IMR-90 (cell line): ENCODE measurements around the gene CARD19. TPM values are rescaled to one million over a fixed set of nuclear protein-coding genes. Genes with fewer than 3 reads are reported as not detected.

Experiments used
- ATAC-seq: fragments of 200-7000 bp; cut with Tn5 transposase; 2 replicates; pipeline ENCODE4 v1.9.1; 2020; ENCODE audit warnings: low read depth, mild to moderate bottlenecking, moderate library complexity
- BruUV-seq: library from RNA; stranded (reverse); fragments of 400-500 nt; replicated peaks from 2 replicates; lab custom pipeline; 2021; lab: Mats Ljungman, UMichigan
- CTCF ChIA-PET: fragments of 300-600 bp; formaldehyde crosslinking; extraction: SDS; loops from one replicate; lab custom pipeline; 2021; ENCODE audit warnings: antibody characterized with exemption; lab: Yijun Ruan, JAX
- POLR2A ChIA-PET: fragments of 300-600 bp; sonication (Branson Sonifier 250); formaldehyde crosslinking; loops from one replicate; lab custom pipeline; 2022; ENCODE audit warnings: antibody characterized with exemption; ENCODE audit not compliant: unreplicated experiment; lab: Charles Lee
- DNase-seq: peaks from one replicate; pipeline ENCODE4 v3.0.0; 2013
- H2AFZ ChIP-seq: replicated peaks from 2 replicates; pipeline ENCODE3; 2013; ENCODE audit warnings: low read length, mild to moderate bottlenecking; ENCODE audit not compliant: poor library complexity
- H2AK5ac ChIP-seq: 2 replicates; pipeline ENCODE4 v1.6.1; 2013; ENCODE audit warnings: low read depth, low read length, inconsistent platforms
- H2AK9ac ChIP-seq: replicated peaks from 2 replicates; pipeline ENCODE3; 2013; ENCODE audit warnings: mild to moderate bottlenecking, low read depth, low read length, moderate library complexity; ENCODE audit not compliant: poor library complexity
- H2BK120ac ChIP-seq: 2 replicates; pipeline ENCODE4 v1.6.1; 2013; ENCODE audit warnings: low read depth, low read length, inconsistent platforms
- H2BK15ac ChIP-seq: 3 replicates; pipeline ENCODE4 v1.6.1; 2013; ENCODE audit warnings: low read depth, low read length, inconsistent platforms
- H2BK20ac ChIP-seq: 2 replicates; pipeline ENCODE4 v1.6.1; 2013; ENCODE audit warnings: low read depth, mild to moderate bottlenecking, inconsistent platforms, low read length, moderate library complexity
- H2BK5ac ChIP-seq: 2 replicates; pipeline ENCODE4 v1.6.1; 2013; ENCODE audit warnings: mild to moderate bottlenecking, low read depth, low read length, inconsistent platforms; ENCODE audit not compliant: poor library complexity, severe bottlenecking
- H3K14ac ChIP-seq: replicated peaks from 2 replicates; pipeline ENCODE4 v1.6.1; 2013; ENCODE audit warnings: low read depth, low read length, inconsistent platforms
- H3K18ac ChIP-seq: 2 replicates; pipeline ENCODE4 v1.6.1; 2013; ENCODE audit warnings: low read depth, low read length, control low read depth
- H3K23ac ChIP-seq: 2 replicates; pipeline ENCODE4 v1.6.1; 2013; ENCODE audit warnings: low read depth, low read length, inconsistent platforms
- H3K27ac ChIP-seq: 2 replicates; pipeline ENCODE4 v1.5.1; 2013; ENCODE audit warnings: mild to moderate bottlenecking, control low read depth, low read length; ENCODE audit not compliant: insufficient read depth
- H3K27me3 ChIP-seq: 2 replicates; pipeline ENCODE4 v1.6.1; 2013; ENCODE audit warnings: low read length; ENCODE audit not compliant: control insufficient read depth, insufficient read depth
- H3K36me3 ChIP-seq: 2 replicates; pipeline ENCODE4 v1.6.1; 2013; ENCODE audit warnings: low read length, mixed read lengths; ENCODE audit not compliant: control insufficient read depth, insufficient read depth
- H3K4ac ChIP-seq: 2 replicates; pipeline ENCODE4 v1.6.1; 2013; ENCODE audit warnings: low read depth, low read length, inconsistent platforms
- H3K4me1 ChIP-seq: 2 replicates; pipeline ENCODE4 v1.6.1; 2013; ENCODE audit warnings: low read length, mixed read lengths; ENCODE audit not compliant: control insufficient read depth, insufficient read depth
- H3K4me2 ChIP-seq: 2 replicates; pipeline ENCODE4 v1.6.1; 2013; ENCODE audit warnings: low read depth, mild to moderate bottlenecking, control low read depth, low read length, moderate library complexity
- H3K4me3 ChIP-seq: 2 replicates; pipeline ENCODE4 v1.5.1; 2013; ENCODE audit warnings: low read depth, mild to moderate bottlenecking, control low read depth, low read length, moderate library complexity; ENCODE audit not compliant: insufficient read depth
- H3K56ac ChIP-seq: 2 replicates; pipeline ENCODE4 v1.6.1; 2013; ENCODE audit warnings: low read length, inconsistent platforms; ENCODE audit not compliant: insufficient read depth; ENCODE audit errors: extremely low read depth
- H3K79me1 ChIP-seq, 2 experiments: 2 replicates each; pipeline ENCODE4 v1.6.1; 2013; ENCODE audit warnings: low read length in 2 of 2, inconsistent platforms in 1 of 2, low read depth in 1 of 2
- H3K9ac ChIP-seq: 2 replicates; pipeline ENCODE4 v1.6.1; 2013; ENCODE audit warnings: low read depth, low read length, control low read depth
- H3K9me1 ChIP-seq: 2 replicates; pipeline ENCODE4 v1.6.1; 2013; ENCODE audit warnings: low read length, inconsistent platforms; ENCODE audit not compliant: insufficient read depth
- H3K9me3 ChIP-seq: 2 replicates; pipeline ENCODE4 v1.6.1; 2013; ENCODE audit warnings: low read length; ENCODE audit not compliant: control insufficient read depth, insufficient read depth
- H4K20me1 ChIP-seq: 2 replicates; pipeline ENCODE4 v1.6.1; 2013; ENCODE audit warnings: low read length, inconsistent platforms; ENCODE audit not compliant: insufficient read depth
- H4K5ac ChIP-seq: 2 replicates; pipeline ENCODE4 v1.6.1; 2013; ENCODE audit warnings: mild to moderate bottlenecking, low read depth, low read length, control low read depth
- H4K8ac ChIP-seq, 2 experiments: 2 replicates each; pipeline ENCODE4 v1.6.1; 2013; ENCODE audit warnings: low read depth in 2 of 2, low read length in 2 of 2, control low read depth in 1 of 2, inconsistent platforms in 1 of 2
- H4K91ac ChIP-seq: 2 replicates; pipeline ENCODE4 v1.6.1; 2013; ENCODE audit warnings: low read depth, low read length, inconsistent platforms; ENCODE audit not compliant: insufficient read depth
- BHLHE40 ChIP-seq: fragments of 150-350 bp; IDR thresholded peaks from 2 replicates; pipeline ENCODE4 v1.6.1; 2016; ENCODE audit warnings: mild to moderate bottlenecking, low read depth, low read length
- CEBPB ChIP-seq: IDR thresholded peaks from 2 replicates; pipeline ENCODE4 v1.6.1; 2012; ENCODE audit warnings: low read depth, low read length, improper control_type of control experiment
- CHD1 ChIP-seq: IDR thresholded peaks from 2 replicates; pipeline ENCODE4 v1.6.1; 2012; ENCODE audit warnings: low read depth, low read length, improper control_type of control experiment
- ELK1 ChIP-seq: fragments of 150-350 bp; IDR thresholded peaks from 2 replicates; pipeline ENCODE4 v1.6.1; 2016; ENCODE audit warnings: low read depth, mild to moderate bottlenecking, low read length, moderate library complexity, borderline replicate concordance
- FOS ChIP-seq: fragments of 150-350 bp; IDR thresholded peaks from 2 replicates; pipeline ENCODE4 v1.6.1; 2016; ENCODE audit warnings: low read depth, low read length
- MAFK ChIP-seq: IDR thresholded peaks from 2 replicates; pipeline ENCODE4 v1.6.1; 2012; ENCODE audit warnings: low read depth, low read length, improper control_type of control experiment
- NFE2L2 ChIP-seq: fragments of 150-350 bp; IDR thresholded peaks from 2 replicates; pipeline ENCODE4 v1.6.1; 2016; ENCODE audit warnings: low read depth, mild to moderate bottlenecking, low read length
- POLR2A ChIP-seq: IDR thresholded peaks from 2 replicates; pipeline ENCODE4 v1.6.1; 2012; ENCODE audit warnings: mild to moderate bottlenecking, low read depth, low read length
- RAD21 ChIP-seq: IDR thresholded peaks from 2 replicates; pipeline ENCODE4 v1.6.1; 2012; ENCODE audit warnings: low read length, improper control_type of control experiment
- RCOR1 ChIP-seq: IDR thresholded peaks from 2 replicates; pipeline ENCODE4 v1.6.1; 2012; ENCODE audit warnings: mild to moderate bottlenecking, low read length, improper control_type of control experiment; ENCODE audit not compliant: insufficient replicate concordance
- RFX5 ChIP-seq: IDR thresholded peaks from 2 replicates; pipeline ENCODE4 v1.8.0; 2012; ENCODE audit warnings: low read depth, mild to moderate bottlenecking, low read length, moderate library complexity
- SMC3 ChIP-seq: fragments of 150-350 bp; IDR thresholded peaks from 2 replicates; pipeline ENCODE4 v1.6.1; 2016; ENCODE audit warnings: low read depth, mild to moderate bottlenecking, antibody characterized with exemption, low read length, moderate library complexity
- USF2 ChIP-seq: fragments of 150-350 bp; IDR thresholded peaks from 2 replicates; pipeline ENCODE4 v1.6.1; 2017; ENCODE audit warnings: mild to moderate bottlenecking, antibody characterized with exemption, low read length, low read depth
- WGBS, 2 experiments: methylation state at CpG; one replicate each; pipeline versions ENCODE4 v1.1.5 to v1.1.7; 2013; ENCODE audit warnings: missing lambda C conversion rate in 2 of 2; ENCODE audit not compliant: insufficient read length in 1 of 2; ENCODE audit errors: extremely low coverage in 2 of 2; 5-methylcytosine and 5-hydroxymethylcytosine counted together
- dilution Hi-C: fragments of 300-500 bp; cut with HindIII; formaldehyde crosslinking; loops from one replicate; pipeline ENCODE4 v1.14.3; 2018; ENCODE audit warnings: low sequenced_read_pairs; ENCODE audit not compliant: unreplicated experiment
- in situ Hi-C: fragments of 300-500 bp; cut with MboI; formaldehyde crosslinking; loops from 3 replicates; pipeline ENCODE4 v1.14.3; 2019; ENCODE audit warnings: low sequenced_read_pairs, inconsistent platforms, mixed read lengths
- intact Hi-C: fragments of 100-400 bp; cut with micrococcal nuclease; formaldehyde crosslinking; loops from 2 replicates; pipeline ENCODE4 v1.10.0; 2022
- polyA plus RNA-seq, 3 experiments: library from polyadenylated mRNA; depleted of rRNA; stranded (reverse); fragments of >200 nt; gene quantifications; 2 replicates each; pipeline ENCODE4 v1.2.3, GENCODE V29; 2012; ENCODE audit warnings: low replicate concordance in 1 of 3
- total RNA-seq: library from RNA; depleted of rRNA; stranded (reverse); fragments of >200 nt; gene quantifications from 2 replicates; pipeline ENCODE4 v1.2.3, GENCODE V29; 2012

Gene CARD19
- total and polyA plus RNA-seq, 2 of the 4 experiments (the other 2 are of a cell fraction) = 17.4 to 111 TPM

GRCh38 chr9:93151097-93151784, 55.2 kb downstream of the CARD19 start:
- no peak overlapping the region for H3K23ac ChIP-seq
- peaks cover 4% of the 10 kb centered on the region for H3K9me3 ChIP-seq
- H2AK9ac ChIP-seq = no peak overlapping the region
- no peaks in the 10 kb centered on the region for H3K36me3 ChIP-seq
- no peak overlapping the region for H3K27ac ChIP-seq
- ChIA-PET POLR2A (no interaction called here), CTCF (no interaction called here)
- no peak overlapping the region for H4K91ac ChIP-seq
- intact Hi-C loops = loop anchor here (5.0 kb wide), 1 partner anchor 44 kb away; no protein-coding TSS in a partner anchor
- dilution Hi-C loops = no loop called here
- no peak overlapping the region for H2BK5ac ChIP-seq
- in situ Hi-C loops = loop anchor here (25.0 kb wide), 1 partner anchor 811 kb away; the partner anchor contains the start of gene BARX1
- no peak overlapping the region for H3K9ac ChIP-seq
- H4K5ac ChIP-seq = no peak overlapping the region
- no peak overlapping the region for H3K4ac ChIP-seq
- no peak overlapping the region for H3K56ac ChIP-seq
- 84% methylated on average over 6 of the region's 10 CpGs; no CpG with 5 or more reads in 1 of the 2 experiments for WGBS, 2 experiments
- no peak overlapping the region for H2BK20ac ChIP-seq
- H3K4me3 ChIP-seq = no peak overlapping the region
- ATAC-seq (no peak), DNase-seq (no peak)
- no peak overlapping the region for H3K14ac ChIP-seq
- H3K4me2 ChIP-seq = no peak overlapping the region
- H3K9me1 ChIP-seq = no peaks in the 10 kb centered on the region
- no peak overlapping the region for H4K8ac ChIP-seq
- TF ChIP-seq CEBPB (no peak), USF2 (no peak), RAD21 (no peak), SMC3 (no peak), FOS (no peak), POLR2A (no peak), MAFK (no peak), BHLHE40 (no peak), CHD1 (no peak), RCOR1 (no peak), ELK1 (no peak), NFE2L2 (no peak), RFX5 (no peak)
- peak overlapping the region; percentile 61; the same call in 1 of the 2 replicates for H2AK5ac ChIP-seq
- no peak overlapping the region for H2BK15ac ChIP-seq
- no TSS peak for BruUV-seq
- no peak overlapping the region for H2BK120ac ChIP-seq
- no peak overlapping the region for H2AFZ ChIP-seq
- peaks cover 2% of the 10 kb centered on the region for H3K4me1 ChIP-seq
- H3K27me3 ChIP-seq = no peaks in the 10 kb centered on the region
- no peaks in the 10 kb centered on the region; a peak in 1 of 4 replicates for H3K79me1 ChIP-seq
- no peaks in the 10 kb centered on the region; the same call in 1 of the 2 replicates for H4K20me1 ChIP-seq
- no peak overlapping the region for H3K18ac ChIP-seq
